OCI-LY3 (cell line): ENCODE data around the gene KCNK2.
"Not testable (repeated sequence)": the region's sequence is repeated elsewhere in the genome, so short reads cannot be mapped to it uniquely, and the experiment has no call there.

Experiments
- H2AFZ ChIP-seq: fragments of 200-600, 300-600 bp; shearing (Covaris generic); 2 replicates; pipeline ENCODE4 v1.6.0; 2014; ENCODE audit warnings: antibody characterized with exemption, low read depth, low read length
- H3K27ac ChIP-seq: fragments of 200-600, 300-600 bp; sonication (generic); 2 replicates; pipeline ENCODE4 v1.5.1; 2014; ENCODE audit warnings: mild to moderate bottlenecking, low read length, moderate library complexity, mixed read lengths
- H3K27me3 ChIP-seq: fragments of 200-600, 300-600 bp; sonication (generic); 2 replicates; pipeline ENCODE4 v1.6.1; 2014; ENCODE audit warnings: low read depth, low read length, mixed read lengths
- H3K36me3 ChIP-seq: fragments of 200-600, 300-600 bp; sonication (generic); replicated peaks from 2 replicates; pipeline ENCODE3; 2014; ENCODE audit warnings: low read depth, low read length, mixed read lengths
- H3K4me1 ChIP-seq: fragments of 300-600, 200-600 bp; sonication (generic); 2 replicates; pipeline ENCODE4 v1.6.1; 2014; ENCODE audit warnings: low read length, mixed read lengths
- H3K4me2 ChIP-seq: fragments of 200-600, 300-600 bp; sonication (generic); 2 replicates; pipeline ENCODE4 v1.6.1; 2014; ENCODE audit warnings: low read length, mixed read lengths
- H3K4me3 ChIP-seq: fragments of 300-600, 200-600 bp; sonication (generic); 2 replicates; pipeline ENCODE4 v1.5.1; 2014; ENCODE audit warnings: antibody characterized with exemption, mild to moderate bottlenecking, low read length, moderate library complexity
- H3K79me2 ChIP-seq: fragments of 300-600, 200-600 bp; shearing (Covaris generic); 2 replicates; pipeline ENCODE4 v1.6.1; 2014; ENCODE audit warnings: mild to moderate bottlenecking, low read length, mixed read lengths
- H3K9ac ChIP-seq: fragments of 300-600, 200-600 bp; shearing (Covaris generic); 2 replicates; pipeline ENCODE4 v1.6.0; 2014; ENCODE audit warnings: mild to moderate bottlenecking, low read length, moderate library complexity
- H3K9me3 ChIP-seq: fragments of 200-600, 300-600 bp; shearing (Covaris generic); 2 replicates; pipeline ENCODE4 v1.6.1; 2014; ENCODE audit warnings: low read length, mixed read lengths; ENCODE audit not compliant: insufficient read depth
- H4K20me1 ChIP-seq: fragments of 200-600, 300-600 bp; sonication (generic); 2 replicates; pipeline ENCODE4 v1.6.1; 2016; ENCODE audit warnings: low read length, mixed read lengths; ENCODE audit not compliant: insufficient read depth
- EZH2phosphoT487 ChIP-seq: fragments of 200-600 bp; shearing (Covaris generic); IDR thresholded peaks from 2 replicates; pipeline ENCODE4 v1.6.1; 2018; ENCODE audit warnings: antibody characterized with exemption, mixed run types, low read depth
- TF ChIP-seq, protein P1 (sequence below): fragments of 200-600, 300-600 bp; sonication (generic); IDR thresholded peaks from 2 replicates; pipeline ENCODE4 v1.5.1; 2014; ENCODE audit warnings: antibody characterized with exemption, low read length, low read depth

KCNK2 gene

DNA sequence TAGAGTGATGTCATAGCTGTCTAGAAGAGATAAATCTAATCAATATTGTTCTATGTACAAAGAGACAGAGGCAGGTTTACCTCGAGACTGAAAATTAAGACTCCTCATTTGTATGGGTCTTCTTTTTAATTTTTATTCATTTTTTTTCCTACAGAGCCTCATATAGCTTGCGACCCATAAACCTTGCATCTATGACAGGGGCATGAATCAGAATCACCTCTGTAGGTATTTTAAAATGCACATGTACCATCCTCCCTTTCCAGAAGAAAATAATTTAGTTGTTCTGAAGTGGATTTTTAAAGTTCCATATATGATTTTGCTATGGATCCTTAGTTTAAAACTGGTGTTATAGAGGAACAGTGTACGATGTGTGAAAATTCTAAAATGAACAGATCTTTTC, 64.5 kb downstream of the KCNK2 start:
- no peaks in the 10 kb centered on the region for H3K36me3 ChIP-seq
- H3K4me3 ChIP-seq, result no peak overlapping the region
- no peaks in the 10 kb centered on the region for H3K9me3 ChIP-seq
- TF ChIP-seq, protein P1, sequence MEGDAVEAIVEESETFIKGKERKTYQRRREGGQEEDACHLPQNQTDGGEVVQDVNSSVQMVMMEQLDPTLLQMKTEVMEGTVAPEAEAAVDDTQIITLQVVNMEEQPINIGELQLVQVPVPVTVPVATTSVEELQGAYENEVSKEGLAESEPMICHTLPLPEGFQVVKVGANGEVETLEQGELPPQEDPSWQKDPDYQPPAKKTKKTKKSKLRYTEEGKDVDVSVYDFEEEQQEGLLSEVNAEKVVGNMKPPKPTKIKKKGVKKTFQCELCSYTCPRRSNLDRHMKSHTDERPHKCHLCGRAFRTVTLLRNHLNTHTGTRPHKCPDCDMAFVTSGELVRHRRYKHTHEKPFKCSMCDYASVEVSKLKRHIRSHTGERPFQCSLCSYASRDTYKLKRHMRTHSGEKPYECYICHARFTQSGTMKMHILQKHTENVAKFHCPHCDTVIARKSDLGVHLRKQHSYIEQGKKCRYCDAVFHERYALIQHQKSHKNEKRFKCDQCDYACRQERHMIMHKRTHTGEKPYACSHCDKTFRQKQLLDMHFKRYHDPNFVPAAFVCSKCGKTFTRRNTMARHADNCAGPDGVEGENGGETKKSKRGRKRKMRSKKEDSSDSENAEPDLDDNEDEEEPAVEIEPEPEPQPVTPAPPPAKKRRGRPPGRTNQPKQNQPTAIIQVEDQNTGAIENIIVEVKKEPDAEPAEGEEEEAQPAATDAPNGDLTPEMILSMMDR, result no peak
- no peak for TF ChIP-seq EZH2phosphoT487
- no peaks in the 10 kb centered on the region for H3K27me3 ChIP-seq
- H3K4me1 ChIP-seq, result no peaks in the 10 kb centered on the region
- no peak overlapping the region for H3K9ac ChIP-seq
- no peak overlapping the region for H3K4me2 ChIP-seq
- no peaks in the 10 kb centered on the region for H4K20me1 ChIP-seq
- H2AFZ ChIP-seq, result no peak overlapping the region
- no peak overlapping the region for H3K27ac ChIP-seq
- H3K79me2 ChIP-seq, result no peaks in the 10 kb centered on the region

GRCh38 chr1:215151841-215152549, 69.5 kb downstream of the KCNK2 start:
- Histone ChIP-seq H3K9ac (no peak overlapping the region), H2AFZ (no peak overlapping the region), H4K20me1 (no peaks in the 10 kb centered on the region), H3K36me3 (no peaks in the 10 kb centered on the region), H3K4me2 (no peak overlapping the region), H3K79me2 (no peaks in the 10 kb centered on the region), H3K4me1 (no peaks in the 10 kb centered on the region), H3K9me3 (no peaks in the 10 kb centered on the region), H3K4me3 (no peak overlapping the region), H3K27ac (no peak overlapping the region), H3K27me3 (no peaks in the 10 kb centered on the region)
- TF ChIP-seq, protein P1, result no peak
- no peak for TF ChIP-seq EZH2phosphoT487

DNA sequence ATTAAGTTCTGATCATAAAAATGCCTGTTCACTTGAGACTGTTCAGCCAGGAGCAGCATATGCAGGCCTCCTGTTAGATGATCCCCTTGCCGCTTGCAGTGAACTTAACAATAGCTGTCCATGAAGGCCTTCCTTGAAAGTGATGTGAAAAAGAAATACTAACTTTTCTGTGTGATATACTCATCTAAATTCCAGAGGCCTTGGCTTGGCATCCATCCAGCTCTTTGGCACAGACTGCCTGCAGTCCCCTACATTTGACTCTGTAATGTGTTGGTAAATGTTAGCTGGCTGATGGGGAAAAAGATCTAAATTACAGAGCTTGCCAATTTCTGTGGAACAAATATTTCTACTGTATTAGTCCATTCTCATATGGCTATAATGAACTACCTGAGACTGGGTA, 73.7 kb downstream of the KCNK2 start:
- Histone ChIP-seq H4K20me1 (no peaks in the 10 kb centered on the region), H3K27ac (no peak overlapping the region), H3K79me2 (no peaks in the 10 kb centered on the region), H3K4me2 (no peak overlapping the region), H3K9me3 (no peaks in the 10 kb centered on the region), H3K9ac (no peak overlapping the region), H3K4me3 (no peak overlapping the region), H2AFZ (no peak overlapping the region), H3K36me3 (no peaks in the 10 kb centered on the region), H3K27me3 (no peaks in the 10 kb centered on the region), H3K4me1 (no peaks in the 10 kb centered on the region)
- no peak for TF ChIP-seq EZH2phosphoT487
- TF ChIP-seq, protein P1, result no peak

DNA sequence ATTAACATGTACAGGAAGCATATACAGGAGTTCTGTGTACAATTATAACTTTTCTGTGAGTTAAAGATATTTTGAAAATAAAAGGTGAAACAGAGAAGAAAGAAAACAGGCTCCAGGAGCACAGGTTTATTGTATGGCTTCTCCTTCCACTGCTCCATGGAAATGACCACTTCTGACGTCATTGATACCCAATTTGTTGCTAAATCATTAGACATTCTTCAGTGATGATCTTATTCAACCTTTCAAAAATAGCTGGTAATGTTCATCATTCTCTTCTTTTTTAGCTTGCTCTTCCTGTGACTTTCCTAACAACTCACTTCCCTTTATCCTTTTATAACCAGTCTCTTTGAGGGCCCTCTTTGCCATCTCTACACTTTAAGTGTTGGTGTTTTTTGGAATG, 77.8 kb downstream of the KCNK2 start:
- Histone ChIP-seq H3K36me3 (no peaks in the 10 kb centered on the region), H3K9ac (no peak overlapping the region), H3K27me3 (no peaks in the 10 kb centered on the region), H3K4me1 (no peaks in the 10 kb centered on the region), H3K4me2 (no peak overlapping the region), H4K20me1 (no peaks in the 10 kb centered on the region), H2AFZ (no peak overlapping the region), H3K9me3 (no peaks in the 10 kb centered on the region), H3K4me3 (no peak overlapping the region), H3K27ac (no peak overlapping the region), H3K79me2 (no peaks in the 10 kb centered on the region)
- no peak for TF ChIP-seq EZH2phosphoT487
- TF ChIP-seq, protein P1, result no peak

DNA sequence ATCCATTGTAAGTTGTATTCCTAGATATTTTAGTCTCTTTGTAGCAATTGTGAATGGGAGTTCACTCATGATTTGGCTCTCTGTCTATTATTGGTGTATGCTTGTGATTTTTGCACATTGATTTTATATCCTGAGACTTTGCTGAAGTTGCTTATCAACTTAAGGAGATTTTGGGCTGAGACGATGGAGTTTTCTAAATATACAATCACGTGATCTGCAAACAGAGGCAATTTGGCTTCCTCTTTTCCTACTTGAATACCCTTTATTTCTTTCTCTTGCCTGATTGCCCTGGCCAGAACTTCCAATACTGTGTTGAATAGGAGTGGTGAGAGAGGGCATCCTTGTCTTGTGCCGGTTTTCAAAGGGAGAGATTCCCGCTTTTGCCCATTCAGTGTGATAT, 80.6 kb downstream of the KCNK2 start:
- H3K79me2 ChIP-seq, H3K9ac ChIP-seq, H3K36me3 ChIP-seq, H3K9me3 ChIP-seq, H3K4me2 ChIP-seq, H3K4me1 ChIP-seq, H3K27ac ChIP-seq, H2AFZ ChIP-seq, H4K20me1 ChIP-seq, H3K4me3 ChIP-seq, H3K27me3 ChIP-seq: not testable (repeated sequence)
